Esophagus muscularis mucosa (tissue), 4 donors: ENCODE results near the gene CCL2. TPM values are rescaled to one million over a fixed set of nuclear protein-coding genes. Genes with fewer than 3 reads are reported as not detected.

Experiments
- DNase-seq: peaks from one replicate; pipeline ENCODE4 v3.0.0-alpha.2; 2017; ENCODE audit errors: extremely low spot score
- H3K27ac ChIP-seq, 4 donors: fragments of 200-600 bp; sonication (generic); replicated peaks in 1 of 4; 1 replicate in 3 of 4; 2 replicates in 1 of 4; pipeline ENCODE4 v1.5.1; 2016 to 2019; ENCODE audit warnings: mild to moderate bottlenecking in 1 of 4
- H3K27me3 ChIP-seq, 4 donors: fragments of 200-600 bp; sonication (generic); one replicate each; pipeline versions ENCODE4 v1.5.1 to v1.6.0; 2016 to 2019
- H3K36me3 ChIP-seq, 4 donors: fragments of 200-600 bp; sonication (generic); one replicate each; pipeline ENCODE4 v1.5.1; 2016 to 2019
- H3K4me1 ChIP-seq, 4 donors: fragments of 200-600 bp; sonication (generic); one replicate each; pipeline ENCODE4 v1.5.1; 2016 to 2019
- H3K4me3 ChIP-seq, 4 donors: fragments of 200-600 bp; sonication (generic); 1 replicate in 2 of 4; 2 replicates in 2 of 4; pipeline ENCODE4 v1.5.1; 2016 to 2019; ENCODE audit warnings: mild to moderate bottlenecking in 4 of 4, moderate library complexity in 1 of 4
- H3K9me3 ChIP-seq, 4 donors: fragments of 200-600 bp; sonication (generic); 1 replicate in 3 of 4; 2 replicates in 1 of 4; pipeline ENCODE4 v1.5.1; 2016 to 2019
- EP300 ChIP-seq: sonication (generic); formaldehyde crosslinking; IDR thresholded peaks from one replicate; pipeline ENCODE4 v1.6.1; 2017; ENCODE audit warnings: antibody characterized with exemption
- POLR2A ChIP-seq: fragments of 450-650 bp; IDR thresholded peaks from one replicate; pipeline ENCODE4 v1.6.1; 2017; ENCODE audit warnings: antibody characterized with exemption, moderate library complexity, mild to moderate bottlenecking, low read depth
- POLR2AphosphoS5 ChIP-seq, 2 donors: sonication (generic); formaldehyde crosslinking; IDR thresholded peaks; one replicate each; pipeline ENCODE4 v1.6.1; 2017; ENCODE audit warnings: antibody characterized with exemption in 2 of 2
- WGBS: methylation state at CpG from one replicate; pipeline ENCODE4 v1.1.5; 2018; 5-methylcytosine and 5-hydroxymethylcytosine counted together
- intact Hi-C: fragments of 100-400 bp; cut with DNase I; formaldehyde crosslinking; loops from one replicate; pipeline ENCODE4 v1.15.1; 2023
- total RNA-seq, 4 donors: library from RNA; depleted of rRNA; stranded (reverse); fragments of >200 nt; gene quantifications; one replicate each; pipeline versions ENCODE4 v1.1.0 to v1.2.1, GENCODE V29; 2016
- TF ChIP-seq, protein P1 (sequence below), 3 experiments: fragments of 200-600 bp in 2 of 3; fragments of 450-650 bp in 1 of 3; sonication (generic) in 2 of 3; IDR thresholded peaks; one replicate each; pipeline ENCODE4 v1.5.1; 2017 to 2019; ENCODE audit warnings: antibody characterized with exemption in 3 of 3, mild to moderate bottlenecking in 2 of 3, moderate library complexity in 1 of 3

Gene CCL2
- total RNA-seq, 4 donors from 2014 or later = 7.1 to 514 (median 20.8) TPM

DNA sequence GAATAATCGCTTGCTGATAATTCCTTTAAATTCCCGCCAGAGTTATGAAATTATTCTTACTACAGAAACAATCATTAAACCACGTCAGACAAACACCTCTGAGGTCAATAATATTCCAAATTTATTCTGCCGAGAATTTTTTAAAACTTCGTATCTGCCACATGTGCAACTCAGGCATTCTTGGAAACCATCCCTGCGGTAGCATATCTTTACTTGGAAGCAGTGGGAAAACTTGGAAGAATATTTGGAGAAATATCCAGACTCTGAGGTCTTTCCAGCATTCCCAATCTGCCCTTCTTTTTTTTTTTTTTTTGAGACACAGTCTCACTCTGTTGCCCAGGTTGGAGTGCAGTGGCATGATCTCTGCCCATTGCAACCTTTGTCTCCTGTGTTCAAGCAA lies 28.5 kb downstream of the CCL2 start:
- 59% methylated on average over 6 of the region's 6 CpGs for WGBS
- intact Hi-C loops = no loop called here

DNA sequence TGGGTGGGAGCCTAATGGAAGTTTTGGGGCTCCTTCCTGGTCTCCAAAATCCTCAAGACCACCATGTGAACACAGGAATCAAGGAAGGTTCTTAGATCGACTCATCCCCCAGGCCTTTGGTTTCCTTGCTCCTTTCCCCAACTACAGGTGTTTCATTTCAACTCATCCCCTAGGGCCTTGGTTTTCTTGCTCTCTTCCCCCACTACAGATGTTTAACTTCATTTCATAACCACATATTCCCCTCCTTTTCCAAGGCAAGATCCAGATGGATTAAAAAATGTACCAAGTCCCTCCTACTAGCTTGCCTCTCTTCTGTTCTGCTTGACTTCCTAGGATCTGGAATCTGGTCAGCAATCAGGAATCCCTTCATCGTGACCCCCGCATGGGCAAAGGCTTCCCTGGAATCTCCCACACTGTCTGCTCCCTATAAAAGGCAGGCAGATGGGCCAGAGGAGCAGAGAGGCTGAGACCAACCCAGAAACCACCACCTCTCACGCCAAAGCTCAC lies 30.3 kb downstream of the CCL2 start, which contains the start of gene CCL11:
Gene CCL11, plus strand, starts transcription at position 457 of the 507 bp plus-strand sequence. CDS start 67 bp downstream, outside the sequence.
- Histone ChIP-seq H3K27me3 (no peaks in the 10 kb centered on the region), H3K4me1 (no peaks in the 10 kb centered on the region), H3K27ac (peak within 1 kb of the TSS in 1 of 4 donors; percentile 3), H3K9me3 (no peaks in the 10 kb centered on the region), H3K4me3 (no peak within 1 kb of the TSS), H3K36me3 (no peaks in the 10 kb centered on the region)
- TF ChIP-seq POLR2AphosphoS5 (IDR thresholded peaks at IDR 0.05) (peak in 1 of 2 donors; percentile 35), POLR2A (no peak)
- intact Hi-C loops = no loop called here
- 62% methylated on average over 4 of the region's 4 CpGs for WGBS
- no peak for DNase-seq

More for the DNA sequence above, 28.5 kb downstream of the CCL2 start:
- no peaks in the 10 kb centered on the region for H3K36me3 ChIP-seq
- H3K4me3 ChIP-seq = no peak overlapping the region
- DNase-seq = no peak
- H3K4me1 ChIP-seq = no peaks in the 10 kb centered on the region
- TF ChIP-seq POLR2A (no peak), POLR2AphosphoS5 (IDR thresholded peaks at IDR 0.05) (no peak), EP300 (no peak)
- TF ChIP-seq, protein P1, sequence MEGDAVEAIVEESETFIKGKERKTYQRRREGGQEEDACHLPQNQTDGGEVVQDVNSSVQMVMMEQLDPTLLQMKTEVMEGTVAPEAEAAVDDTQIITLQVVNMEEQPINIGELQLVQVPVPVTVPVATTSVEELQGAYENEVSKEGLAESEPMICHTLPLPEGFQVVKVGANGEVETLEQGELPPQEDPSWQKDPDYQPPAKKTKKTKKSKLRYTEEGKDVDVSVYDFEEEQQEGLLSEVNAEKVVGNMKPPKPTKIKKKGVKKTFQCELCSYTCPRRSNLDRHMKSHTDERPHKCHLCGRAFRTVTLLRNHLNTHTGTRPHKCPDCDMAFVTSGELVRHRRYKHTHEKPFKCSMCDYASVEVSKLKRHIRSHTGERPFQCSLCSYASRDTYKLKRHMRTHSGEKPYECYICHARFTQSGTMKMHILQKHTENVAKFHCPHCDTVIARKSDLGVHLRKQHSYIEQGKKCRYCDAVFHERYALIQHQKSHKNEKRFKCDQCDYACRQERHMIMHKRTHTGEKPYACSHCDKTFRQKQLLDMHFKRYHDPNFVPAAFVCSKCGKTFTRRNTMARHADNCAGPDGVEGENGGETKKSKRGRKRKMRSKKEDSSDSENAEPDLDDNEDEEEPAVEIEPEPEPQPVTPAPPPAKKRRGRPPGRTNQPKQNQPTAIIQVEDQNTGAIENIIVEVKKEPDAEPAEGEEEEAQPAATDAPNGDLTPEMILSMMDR (IDR thresholded peaks at IDR 0.05) = no peak
- H3K27me3 ChIP-seq = no peaks in the 10 kb centered on the region
- H3K27ac ChIP-seq = no peak overlapping the region
- no peaks in the 10 kb centered on the region for H3K9me3 ChIP-seq

DNA sequence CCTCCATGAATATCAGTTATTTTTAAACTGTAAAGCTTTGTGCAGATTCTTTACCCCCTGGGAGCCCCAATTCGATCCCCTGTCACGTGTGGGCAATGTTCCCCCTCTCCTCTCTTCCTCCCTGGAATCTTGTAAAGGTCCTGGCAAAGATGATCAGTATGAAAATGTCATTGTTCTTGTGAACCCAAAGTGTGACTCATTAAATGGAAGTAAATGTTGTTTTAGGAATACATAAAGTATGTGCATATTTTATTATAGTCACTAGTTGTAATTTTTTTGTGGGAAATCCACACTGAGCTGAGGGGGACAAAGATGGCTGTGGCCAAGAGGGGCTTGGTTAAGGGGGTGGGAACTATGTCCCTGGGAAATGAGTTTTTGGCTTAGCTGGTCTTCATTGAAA lies 32.8 kb downstream of the CCL2 start:
- Histone ChIP-seq H3K4me3 (no peak overlapping the region), H3K27me3 (no peaks in the 10 kb centered on the region), H3K4me1 (no peaks in the 10 kb centered on the region), H3K27ac (no peak overlapping the region), H3K9me3 (no peaks in the 10 kb centered on the region), H3K36me3 (no peaks in the 10 kb centered on the region)
- intact Hi-C loops = no loop called here
- TF ChIP-seq EP300 = no peak
- TF ChIP-seq, protein P1 (IDR thresholded peaks at IDR 0.05) = no peak
- TF ChIP-seq POLR2A = no peak
- WGBS = 61% methylated on average over 2 of the region's 2 CpGs
- DNase-seq = no peak

DNA sequence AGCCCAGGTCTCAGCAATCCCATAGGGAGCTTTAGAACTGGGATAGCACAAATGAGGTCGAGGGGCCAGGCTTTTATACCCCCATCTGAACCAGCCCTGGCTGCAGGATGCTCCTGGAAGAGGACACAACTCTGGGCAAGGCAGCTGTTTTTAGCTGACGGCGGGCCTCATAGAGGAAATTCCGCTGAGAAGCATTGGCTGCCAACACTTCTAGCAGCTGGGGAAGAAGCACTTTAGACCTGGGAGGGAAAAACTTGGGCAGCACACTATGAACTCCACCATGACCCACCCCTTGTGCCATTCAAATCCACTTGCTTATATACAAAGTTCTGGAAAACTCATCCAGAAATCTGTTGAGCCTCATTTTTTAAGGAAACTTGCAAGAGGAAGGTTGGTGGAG lies 35.5 kb downstream of the CCL2 start:
- intact Hi-C loops = no loop called here
- H3K4me1 ChIP-seq = no peaks in the 10 kb centered on the region
- H3K27ac ChIP-seq = no peak overlapping the region
- WGBS = 71% methylated on average over 4 of the region's 4 CpGs
- H3K27me3 ChIP-seq = no peaks in the 10 kb centered on the region
- H3K36me3 ChIP-seq = no peaks in the 10 kb centered on the region
- no peaks in the 10 kb centered on the region for H3K9me3 ChIP-seq
- TF ChIP-seq POLR2AphosphoS5 (IDR thresholded peaks at IDR 0.05) = no peak
- no peak for TF ChIP-seq POLR2A
- TF ChIP-seq EP300 = no peak
- TF ChIP-seq, protein P1 (IDR thresholded peaks at IDR 0.05) = no peak
- DNase-seq = no peak
- no peak overlapping the region for H3K4me3 ChIP-seq

DNA sequence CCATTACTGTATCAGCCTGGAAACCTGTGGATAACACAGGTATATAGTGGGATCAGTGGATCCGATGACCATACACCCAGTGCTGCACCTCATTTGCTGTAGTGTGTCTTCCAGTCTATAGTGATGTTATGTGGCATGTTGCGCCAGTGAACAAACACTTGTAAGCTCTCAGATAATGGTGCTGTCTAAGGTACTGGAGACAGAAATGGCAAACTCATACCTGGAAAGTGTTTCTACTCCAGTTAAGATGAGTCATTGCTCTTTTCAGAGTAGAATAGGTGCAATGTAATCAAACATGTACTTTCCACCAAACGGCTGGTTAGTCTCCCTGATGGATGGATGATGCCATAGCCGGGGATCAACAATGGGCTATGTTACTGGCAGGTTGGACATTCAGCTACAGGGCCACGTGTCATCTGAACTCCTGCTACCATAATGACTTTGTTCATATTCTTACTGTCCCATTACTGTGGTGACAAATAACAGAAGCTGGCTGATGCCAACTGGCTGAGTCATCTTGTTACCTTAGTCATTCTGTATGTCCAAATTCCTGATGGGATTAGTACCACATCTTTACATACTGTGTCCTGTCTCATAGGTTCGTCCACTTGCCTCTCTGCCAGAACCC lies 36.8 kb downstream of the CCL2 start:
- Histone ChIP-seq H3K36me3 (no peaks in the 10 kb centered on the region), H3K27me3 (no peaks in the 10 kb centered on the region), H3K4me1 (no peaks in the 10 kb centered on the region), H3K4me3 (no peak overlapping the region), H3K27ac (no peak overlapping the region), H3K9me3 (no peaks in the 10 kb centered on the region)
- DNase-seq = no peak
- intact Hi-C loops = no loop called here
- TF ChIP-seq POLR2A (no peak), POLR2AphosphoS5 (IDR thresholded peaks at IDR 0.05) (no peak), EP300 (no peak)
- TF ChIP-seq, protein P1 (IDR thresholded peaks at IDR 0.05) = no peak
- WGBS = 95% methylated on average over 6 of the region's 6 CpGs
